GM19099 (cell line): ENCODE results near the gene CDH4.

Experiments used
- POLR2A ChIP-seq: IDR thresholded peaks from 3 replicates; pipeline ENCODE4 v1.6.1; 2011; ENCODE audit warnings: low read depth; ENCODE audit not compliant: insufficient read length; ENCODE audit errors: extremely low read depth

The CDH4 gene

DNA sequence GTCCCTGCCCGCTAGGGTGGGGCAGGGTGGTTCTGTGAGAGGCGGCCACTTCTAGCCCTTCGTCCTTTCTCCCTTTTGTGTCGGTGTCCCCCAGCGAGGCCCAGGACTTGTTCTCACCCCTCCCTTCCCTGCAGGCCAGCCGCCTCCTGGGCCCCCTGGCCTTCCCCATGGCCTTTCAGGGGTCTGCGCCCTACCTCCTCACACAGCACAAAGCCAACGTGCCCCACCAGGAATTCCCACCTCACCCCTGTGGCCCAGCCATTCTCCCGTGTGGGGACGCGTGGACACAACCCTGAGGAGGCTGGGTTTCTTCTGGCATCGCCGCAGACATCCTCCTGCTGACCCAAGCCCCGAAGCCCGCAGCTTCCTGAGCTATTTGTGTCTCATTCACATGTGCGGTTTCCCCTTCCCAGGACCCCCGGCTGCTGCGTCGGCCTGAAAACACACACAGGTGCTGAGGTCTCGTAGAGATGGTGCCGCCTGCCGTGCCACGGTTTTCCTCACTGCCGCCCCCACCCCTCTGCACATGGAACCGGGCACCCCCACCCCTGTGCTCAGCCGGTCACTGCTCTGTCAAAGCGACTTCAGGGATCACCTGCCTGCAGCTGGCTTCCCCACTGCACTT is 375.8 kb downstream of the CDH4 start:
- no peak for TF ChIP-seq POLR2A

DNA sequence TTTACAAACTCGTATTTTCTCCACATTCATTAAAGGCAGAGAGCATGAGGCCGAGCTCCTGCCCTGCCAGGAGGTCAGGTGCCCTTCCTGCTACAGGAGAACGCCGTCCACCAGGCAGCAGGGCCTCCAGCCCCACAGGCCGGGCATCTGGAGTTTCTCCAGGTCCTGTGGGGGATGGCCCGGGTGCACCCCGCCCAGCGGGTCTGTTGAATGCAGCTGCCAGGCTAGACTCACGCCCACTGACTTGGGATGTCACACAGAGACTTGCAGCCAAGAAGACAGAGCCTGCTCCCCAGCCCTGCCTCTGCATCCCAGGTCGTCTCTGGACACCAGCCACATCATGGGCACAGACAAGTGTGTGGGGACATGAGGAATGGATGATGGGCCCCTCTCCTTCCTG is 376.4 kb downstream of the CDH4 start:
- TF ChIP-seq POLR2A, result no peak

DNA sequence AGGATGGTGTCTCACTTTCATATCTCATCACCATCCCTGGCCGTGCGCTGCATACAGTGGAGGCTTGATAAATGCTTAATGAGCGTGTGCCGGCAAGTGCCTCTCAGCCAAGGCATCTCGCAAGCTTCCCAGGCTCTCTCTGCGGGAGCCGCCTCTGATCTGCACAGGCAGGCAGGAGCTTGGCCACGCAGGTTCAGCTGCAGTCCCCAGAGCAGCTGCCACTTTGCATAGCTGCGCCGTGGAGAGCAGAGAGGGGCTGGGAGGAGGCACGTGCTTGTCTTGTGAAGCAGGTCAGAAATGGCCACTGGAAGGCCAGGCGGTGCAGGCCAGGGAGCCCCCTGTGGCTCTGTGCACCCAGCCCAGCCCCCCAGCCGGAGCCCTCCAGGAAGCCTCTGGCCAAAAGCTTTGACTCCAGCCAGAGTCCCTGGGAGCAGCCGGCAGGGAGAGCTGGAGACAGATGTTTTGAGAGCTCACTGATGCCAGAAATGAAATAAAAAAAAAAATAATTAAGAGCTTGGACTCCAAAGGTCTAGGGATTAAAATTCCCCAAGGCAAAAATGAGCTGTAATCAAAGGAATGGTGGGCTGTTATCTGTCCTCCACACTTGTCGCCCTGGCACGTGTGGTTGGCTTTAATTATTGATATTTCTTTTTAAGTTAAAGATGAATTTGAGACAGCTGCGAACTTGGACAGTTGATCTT is 377.0 kb downstream of the CDH4 start:
- no peak for TF ChIP-seq POLR2A

DNA sequence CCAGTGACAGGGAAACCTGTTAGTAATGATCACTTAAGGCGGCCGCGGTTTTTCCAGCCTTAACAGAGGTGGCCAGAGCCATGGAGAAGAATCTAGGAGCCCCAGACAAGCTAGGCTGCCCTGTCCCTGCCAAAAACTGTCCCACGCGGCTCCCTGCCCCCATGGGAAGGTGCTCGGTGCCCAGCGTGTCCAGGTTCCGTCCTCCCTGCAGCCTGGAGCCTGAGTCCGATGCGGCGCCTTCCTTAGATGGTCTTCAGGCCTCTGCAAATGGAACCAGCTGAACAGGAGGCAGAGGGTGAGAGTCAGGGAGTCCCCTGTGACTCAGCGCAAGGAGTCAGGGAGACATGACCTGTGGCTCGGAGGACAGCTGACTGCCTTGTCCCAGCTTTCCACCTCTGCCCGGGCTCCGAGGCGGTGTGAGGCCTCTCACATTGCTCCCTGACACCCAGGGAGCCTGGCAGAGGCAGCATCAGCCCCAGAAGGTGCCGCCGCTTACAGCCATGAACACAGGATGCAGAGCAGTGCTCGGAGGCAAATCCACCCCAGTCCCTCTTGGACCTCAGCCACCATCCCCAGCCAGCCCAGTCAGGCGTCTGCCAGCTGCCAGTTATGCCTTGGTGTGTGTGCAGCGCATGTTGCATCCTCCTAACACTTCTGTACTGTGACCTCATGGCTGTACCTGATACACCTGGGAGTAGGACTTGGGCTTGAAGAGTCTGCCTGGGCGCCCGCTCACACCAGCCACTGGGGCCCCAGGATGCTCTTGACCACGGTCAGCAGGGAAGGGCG is 377.7 kb downstream of the CDH4 start:
- TF ChIP-seq POLR2A, result no peak

DNA sequence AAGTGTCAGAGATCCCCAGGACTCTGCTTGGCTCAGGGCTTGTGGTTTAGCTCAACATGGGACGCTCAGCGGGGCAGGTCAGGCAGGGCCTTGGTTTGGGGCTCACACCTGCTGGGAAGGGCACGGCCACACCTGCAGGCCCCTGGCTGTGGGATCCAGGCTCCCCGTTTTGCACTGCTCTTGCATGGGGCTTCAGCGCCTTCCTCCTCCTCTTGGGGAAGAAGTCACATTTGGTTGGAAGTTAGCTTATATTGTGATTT is 378.3 kb downstream of the CDH4 start:
- TF ChIP-seq POLR2A, result no peak

DNA sequence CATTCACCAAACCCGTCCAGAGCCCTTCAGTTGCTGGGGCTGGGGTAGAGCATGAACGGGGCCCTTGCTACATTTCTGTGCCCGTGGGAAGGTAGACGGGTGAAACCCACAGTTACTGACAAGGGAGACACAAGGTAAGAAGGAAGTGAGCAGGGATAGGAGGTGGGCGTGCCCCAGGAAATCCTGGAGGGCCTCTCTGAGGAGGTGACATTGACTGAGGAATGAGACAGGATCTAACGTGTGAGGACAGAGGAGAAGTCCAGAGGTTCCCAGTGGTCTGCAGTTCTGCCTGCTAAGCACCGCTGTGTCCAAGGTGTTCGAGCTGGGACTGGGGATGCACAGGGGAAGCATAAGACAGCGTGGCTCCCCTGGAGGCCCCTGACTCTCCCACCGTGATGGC is 378.8 kb downstream of the CDH4 start:
- TF ChIP-seq POLR2A, result no peak

DNA sequence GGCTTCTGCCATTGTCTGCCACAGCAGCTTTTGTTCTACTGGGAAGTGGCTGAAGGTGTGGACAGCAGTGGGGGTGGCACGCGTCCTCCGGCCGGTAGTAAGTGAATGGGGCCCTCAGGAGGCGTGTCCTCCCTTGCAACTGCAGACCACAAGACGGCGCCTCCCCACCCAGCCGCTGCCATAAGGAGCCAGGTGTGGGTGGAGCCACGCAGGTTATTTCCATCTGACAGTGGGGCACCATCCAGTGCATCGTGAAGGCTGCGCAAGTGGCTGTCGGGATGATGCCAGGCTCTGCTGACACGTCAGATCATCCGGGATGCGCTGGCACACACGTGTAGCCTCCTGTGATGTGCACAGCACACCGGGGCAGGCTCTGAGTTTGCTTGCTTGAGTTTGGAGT is 379.7 kb downstream of the CDH4 start:
- no peak for TF ChIP-seq POLR2A

DNA sequence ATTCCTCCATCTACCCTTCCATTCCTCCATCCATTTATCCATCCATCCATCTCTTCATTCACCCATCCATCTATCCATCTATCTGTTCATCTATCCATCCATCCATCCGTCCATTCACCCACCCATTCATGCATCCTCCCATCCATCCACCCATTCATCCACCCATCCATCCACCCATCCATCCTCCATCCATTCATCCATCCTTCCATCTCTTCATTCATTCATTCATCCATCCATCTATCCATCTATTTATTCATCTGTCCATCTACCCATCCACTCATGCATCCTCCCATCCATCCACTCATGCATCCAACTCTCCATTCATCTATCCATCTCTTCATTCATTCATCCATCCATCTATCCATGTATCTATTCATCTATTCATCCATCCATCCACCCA is 380.9 kb downstream of the CDH4 start:
- TF ChIP-seq POLR2A, result no peak

DNA sequence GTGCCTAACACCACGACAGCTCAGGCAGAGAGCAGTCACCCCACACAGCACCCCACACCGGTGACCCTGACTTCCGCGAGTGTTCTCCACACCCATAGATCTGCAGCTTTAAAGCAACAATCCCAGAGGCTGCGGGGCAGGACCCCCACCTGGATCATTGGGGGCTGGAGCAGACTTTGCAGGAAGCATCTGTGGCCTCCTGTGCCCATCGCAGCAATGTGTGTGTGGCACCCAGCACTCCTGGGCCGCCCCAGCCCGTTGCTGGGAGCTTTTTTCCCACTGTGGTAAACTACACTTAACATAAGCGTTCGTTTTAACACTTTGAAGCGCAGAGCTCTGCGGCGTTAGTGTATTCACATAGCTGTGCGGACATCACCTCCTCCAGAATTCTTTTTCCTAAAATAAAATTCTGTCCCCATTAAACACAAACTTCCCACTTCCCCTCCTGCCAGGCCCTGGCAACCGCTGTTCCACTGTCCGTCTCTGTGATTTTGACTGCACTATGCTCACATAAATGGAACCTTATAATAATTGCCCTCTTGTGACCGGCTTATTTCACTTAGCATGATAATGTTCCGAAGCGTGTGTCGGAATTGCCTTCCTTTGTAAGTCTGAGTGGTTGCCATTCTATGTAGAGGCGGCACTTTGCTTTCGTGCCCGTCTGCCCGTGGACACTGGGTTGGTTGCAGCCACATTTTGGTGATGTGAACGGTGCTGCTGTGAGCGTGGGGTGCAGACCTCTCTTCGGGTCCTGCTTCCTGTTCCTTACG is 382.5 kb downstream of the CDH4 start:
- TF ChIP-seq POLR2A, result no peak

DNA sequence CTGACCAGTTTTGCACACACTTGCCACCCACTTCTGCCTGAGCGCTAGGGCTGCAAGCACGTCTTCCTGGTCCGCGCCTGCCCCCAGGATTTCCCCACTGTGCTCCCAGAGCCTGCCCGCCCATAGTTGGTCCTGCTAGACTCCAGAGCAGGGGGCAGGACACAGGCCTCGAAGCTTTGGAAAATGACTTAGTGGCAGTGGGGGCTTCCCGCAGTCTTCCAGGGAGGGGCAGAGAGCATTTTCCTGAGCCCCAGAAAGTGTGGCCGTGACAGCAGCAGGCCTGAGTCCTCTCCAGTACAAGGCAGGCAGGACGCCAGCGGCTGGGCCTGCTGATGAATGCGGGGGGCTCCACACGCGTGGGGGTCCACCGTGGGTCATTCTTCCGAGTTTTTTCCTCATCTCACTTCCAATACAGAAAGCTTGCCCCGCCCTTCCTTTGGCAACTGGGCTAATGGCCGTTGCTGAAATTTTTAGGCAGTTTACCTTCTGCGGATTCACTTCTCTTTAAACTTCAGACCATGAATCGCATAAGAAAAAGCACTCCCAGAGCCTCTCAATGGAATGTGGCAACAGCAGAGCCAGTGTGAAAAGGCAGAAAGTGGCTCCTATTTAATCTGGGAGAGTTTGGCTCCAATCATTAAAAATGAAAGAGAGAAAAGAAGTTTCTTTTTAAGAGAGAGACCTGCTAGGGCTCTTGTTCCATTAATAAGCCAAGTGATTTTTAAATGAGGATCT is 383.8 kb downstream of the CDH4 start:
- no peak for TF ChIP-seq POLR2A

DNA sequence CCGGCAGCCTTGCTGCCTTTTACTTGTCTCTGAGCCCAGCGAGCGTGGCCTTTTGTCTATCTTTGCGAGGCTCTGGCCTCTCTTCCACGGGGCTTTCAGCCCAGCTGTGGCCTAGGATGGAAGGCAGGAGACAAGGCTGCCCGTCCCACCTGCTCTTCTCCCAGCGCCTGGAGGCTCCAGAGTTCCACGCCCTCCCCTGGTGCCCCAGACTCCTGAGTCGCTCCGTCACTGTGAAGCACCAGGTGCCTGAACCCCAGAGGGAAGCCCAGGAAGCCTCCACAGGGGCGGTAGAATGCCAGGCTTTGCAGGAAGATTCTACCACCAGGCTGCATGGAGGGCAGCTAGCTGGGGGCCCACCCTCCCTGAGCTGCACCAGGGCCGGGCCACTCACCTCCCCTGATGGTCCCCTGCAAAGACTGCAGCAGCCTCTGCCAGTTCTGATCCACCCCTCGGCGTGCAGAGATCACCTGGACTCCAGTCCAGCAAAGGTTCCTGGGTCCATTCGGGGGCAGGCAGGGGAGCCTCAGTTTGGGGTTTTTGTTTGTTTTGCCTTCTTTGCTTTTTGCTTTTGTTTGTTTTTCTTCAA is 384.6 kb downstream of the CDH4 start:
- no peak for TF ChIP-seq POLR2A

DNA sequence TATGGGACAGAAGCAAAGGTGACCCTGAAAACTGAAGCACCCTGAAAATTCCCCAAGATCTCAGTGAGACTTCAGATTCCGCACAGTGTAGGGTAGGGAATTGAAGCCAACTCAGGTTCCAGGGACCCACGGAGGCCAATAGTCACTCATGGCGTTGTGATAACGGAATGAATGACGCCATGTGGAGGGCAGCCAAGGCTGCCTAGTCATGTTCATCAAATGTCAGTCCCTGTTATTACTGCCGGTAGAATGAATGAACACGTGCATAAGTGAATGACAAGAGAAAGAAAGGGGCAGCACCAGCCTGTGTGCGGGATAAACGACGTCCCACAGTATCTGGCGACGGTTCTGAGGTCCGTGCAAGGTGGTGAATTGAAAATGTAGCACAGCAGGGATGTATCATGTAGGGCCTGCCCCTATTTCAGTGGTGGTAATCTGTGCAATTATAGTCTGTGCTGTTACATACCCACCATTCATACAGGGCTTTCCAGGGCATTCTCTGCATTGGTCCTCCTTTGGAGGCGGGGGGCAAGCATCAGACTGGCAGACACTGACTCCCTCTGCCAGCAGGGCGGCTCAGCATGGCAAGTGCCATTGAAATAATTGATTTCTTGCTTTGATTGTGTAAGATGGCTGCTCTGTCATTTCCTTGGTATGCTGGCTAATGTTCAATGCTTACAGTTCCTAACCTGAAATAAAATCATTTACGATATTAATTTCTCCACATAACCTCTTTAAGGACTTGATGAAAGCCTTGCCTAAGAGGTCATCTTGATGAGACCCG is 386.9 kb downstream of the CDH4 start:
- no peak for TF ChIP-seq POLR2A

DNA sequence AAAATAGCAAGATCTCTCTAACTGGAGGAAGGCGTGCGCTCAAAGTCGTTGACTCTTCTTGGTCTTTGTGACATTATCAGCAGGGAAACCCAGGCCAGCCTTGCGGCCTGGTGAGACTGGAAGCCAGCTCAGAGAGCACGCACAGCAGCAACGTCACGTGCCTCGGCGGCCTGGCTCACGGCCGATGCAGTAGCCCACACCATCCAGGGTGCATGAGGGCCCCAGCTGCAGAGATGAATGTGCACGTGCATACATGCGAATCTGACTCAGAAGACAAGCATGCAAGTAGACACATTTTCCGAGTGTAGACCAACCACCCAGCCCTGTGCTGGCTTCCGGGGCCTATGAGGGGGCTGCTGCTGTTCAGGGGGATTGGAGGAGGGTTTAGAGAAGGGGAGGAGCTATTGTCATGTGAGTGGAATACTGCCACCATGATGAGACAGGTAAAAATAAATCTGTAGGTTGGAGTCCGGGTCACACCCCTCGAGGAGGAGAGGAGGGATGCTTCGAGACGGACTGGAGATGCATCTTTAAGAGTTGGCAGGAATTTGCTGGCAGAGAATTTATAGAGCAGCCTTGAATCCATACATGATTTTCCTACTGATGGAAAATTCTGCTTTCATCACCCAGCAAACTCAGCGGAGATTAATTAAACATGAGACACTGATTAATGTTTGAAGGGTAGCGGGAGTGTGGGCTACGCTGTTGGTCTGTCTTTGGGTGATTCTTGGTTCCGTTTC is 388.2 kb downstream of the CDH4 start:
- TF ChIP-seq POLR2A, result no peak
